HG03103 (cell line): ENCODE results near the gene MRPS16.

Source experiments
- ATAC-seq: cut with Tn5 transposase; IDR thresholded peaks from one replicate; pipeline ENCODE4 v1.9.1; 2021; ENCODE audit warnings: low read depth; ENCODE audit not compliant: unreplicated experiment

The MRPS16 gene

GRCh38 chr10:73205081-73205480, 47.4 kb downstream of the MRPS16 start:
- ATAC-seq, result no peak
